Fibroblast of lung (primary cell): ENCODE data around the gene TSPAN31.

Experiments used
- EZH2 ChIP-seq: IDR thresholded peaks from 2 replicates; pipeline ENCODE4 v1.5.1; 2012; ENCODE audit warnings: low read length, control low read depth, mild to moderate bottlenecking; ENCODE audit errors: missing control alignments
- TF ChIP-seq, protein P1 (sequence below), 2 donors: IDR thresholded peaks in 1 of 2; conservative IDR thresholded peaks in 1 of 2; 1 replicate in 1 of 2; 2 replicates in 1 of 2; pipeline ENCODE4 v1.5.1; 2011 to 2012; ENCODE audit warnings: low read length in 2 of 2, control low read depth in 1 of 2, inconsistent platforms in 1 of 2, low read depth in 1 of 2, mild to moderate bottlenecking in 1 of 2

DNA sequence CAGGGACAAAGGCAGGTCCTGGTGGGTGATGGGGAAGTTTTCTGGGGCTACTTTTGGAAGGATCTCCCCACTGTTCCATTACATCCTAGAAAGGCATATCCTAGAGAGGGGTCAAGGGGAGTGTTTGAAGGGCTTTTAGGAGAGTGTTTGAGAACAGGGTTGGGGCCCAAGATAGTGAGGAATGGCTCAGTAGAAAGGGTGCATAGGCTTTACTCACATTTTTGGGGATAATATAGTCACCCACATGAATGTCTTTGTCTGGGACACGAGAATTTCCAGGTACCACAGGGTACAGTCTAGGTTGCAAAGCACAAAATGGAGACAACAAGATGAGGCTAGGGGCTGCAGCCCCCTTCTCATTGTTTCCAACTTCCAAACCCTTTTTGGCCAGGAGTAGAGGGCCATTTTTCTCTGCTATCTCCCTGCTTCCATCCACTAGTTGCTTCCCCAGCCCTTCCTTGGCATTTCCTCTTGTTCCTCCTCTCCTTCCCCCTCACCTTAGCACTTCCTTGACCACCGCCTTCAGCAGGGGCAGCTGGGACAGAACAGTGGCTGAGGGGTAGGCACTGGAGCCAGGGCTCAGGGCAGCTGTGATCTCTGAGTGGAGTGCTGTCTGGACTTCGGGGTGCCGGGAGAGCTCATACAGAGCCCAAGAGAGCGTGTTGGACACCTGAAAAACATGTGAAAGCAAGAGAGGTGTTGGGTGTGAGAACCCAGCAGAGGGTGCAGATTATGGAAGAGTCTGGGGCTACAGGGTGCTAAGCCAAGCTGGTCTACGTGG is 19.2 kb downstream of the TSPAN31 start:
- TF ChIP-seq, protein P1, sequence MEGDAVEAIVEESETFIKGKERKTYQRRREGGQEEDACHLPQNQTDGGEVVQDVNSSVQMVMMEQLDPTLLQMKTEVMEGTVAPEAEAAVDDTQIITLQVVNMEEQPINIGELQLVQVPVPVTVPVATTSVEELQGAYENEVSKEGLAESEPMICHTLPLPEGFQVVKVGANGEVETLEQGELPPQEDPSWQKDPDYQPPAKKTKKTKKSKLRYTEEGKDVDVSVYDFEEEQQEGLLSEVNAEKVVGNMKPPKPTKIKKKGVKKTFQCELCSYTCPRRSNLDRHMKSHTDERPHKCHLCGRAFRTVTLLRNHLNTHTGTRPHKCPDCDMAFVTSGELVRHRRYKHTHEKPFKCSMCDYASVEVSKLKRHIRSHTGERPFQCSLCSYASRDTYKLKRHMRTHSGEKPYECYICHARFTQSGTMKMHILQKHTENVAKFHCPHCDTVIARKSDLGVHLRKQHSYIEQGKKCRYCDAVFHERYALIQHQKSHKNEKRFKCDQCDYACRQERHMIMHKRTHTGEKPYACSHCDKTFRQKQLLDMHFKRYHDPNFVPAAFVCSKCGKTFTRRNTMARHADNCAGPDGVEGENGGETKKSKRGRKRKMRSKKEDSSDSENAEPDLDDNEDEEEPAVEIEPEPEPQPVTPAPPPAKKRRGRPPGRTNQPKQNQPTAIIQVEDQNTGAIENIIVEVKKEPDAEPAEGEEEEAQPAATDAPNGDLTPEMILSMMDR (conservative IDR thresholded peaks at IDR 0.05 in 1 of 2, IDR thresholded peaks at IDR 0.05 in 1 of 2; ENCODE audit: low read depth in 1 of 2, low read length in 2 of 2), result no peak
- TF ChIP-seq EZH2, result no peak
